OCI-LY1 (cell line): ENCODE measurements around the gene PVALEF.

Source experiments
- H2AFZ ChIP-seq: fragments of 200-600 bp; sonication (generic), shearing (Covaris generic); 2 replicates; pipeline ENCODE4 v1.6.0; 2014; ENCODE audit warnings: antibody characterized with exemption, mild to moderate bottlenecking, low read length
- H3F3A ChIP-seq: fragments of 200-600 bp; sonication (generic), shearing (Covaris generic); 2 replicates; pipeline ENCODE4 v1.6.0; 2014; ENCODE audit warnings: mild to moderate bottlenecking, antibody characterized with exemption, low read length, moderate library complexity; ENCODE audit not compliant: insufficient read depth
- H3K27ac ChIP-seq: fragments of 200-600 bp; sonication (generic); 2 replicates; pipeline ENCODE4 v1.5.1; 2014; ENCODE audit warnings: low read length, mixed run types, mild to moderate bottlenecking, low read depth; ENCODE audit not compliant: poor library complexity, severe bottlenecking
- H3K27me3 ChIP-seq: fragments of 200-600 bp; sonication (generic); 2 replicates; pipeline ENCODE4 v1.6.0; 2014; ENCODE audit warnings: antibody characterized with exemption, mild to moderate bottlenecking, low read length, moderate library complexity; ENCODE audit not compliant: insufficient read depth
- H3K36me3 ChIP-seq: fragments of 200-600 bp; sonication (generic); 2 replicates; pipeline ENCODE4 v1.6.1; 2014; ENCODE audit warnings: mild to moderate bottlenecking, antibody characterized with exemption, low read length, moderate library complexity, mixed read lengths; ENCODE audit not compliant: insufficient read depth
- H3K4me1 ChIP-seq: fragments of 200-600 bp; sonication (generic); 2 replicates; pipeline ENCODE4 v1.5.1; 2014; ENCODE audit warnings: mild to moderate bottlenecking, low read length, moderate library complexity; ENCODE audit not compliant: insufficient read depth, severe bottlenecking
- H3K4me2 ChIP-seq: fragments of 200-600 bp; sonication (generic), shearing (Covaris generic); 2 replicates; pipeline ENCODE4 v1.6.1; 2014; ENCODE audit warnings: low read length
- H3K4me3 ChIP-seq: fragments of 200-600 bp; sonication (generic); 2 replicates; pipeline ENCODE4 v1.5.1; 2014; ENCODE audit warnings: low read length, low read depth, mild to moderate bottlenecking, mixed read lengths; ENCODE audit not compliant: poor library complexity, severe bottlenecking
- H3K79me2 ChIP-seq: fragments of 200-600 bp; shearing (Covaris generic); 2 replicates; pipeline ENCODE4 v1.6.1; 2016; ENCODE audit warnings: mixed run types, low read length, mixed read lengths; ENCODE audit not compliant: insufficient read depth
- H3K9ac ChIP-seq: fragments of 200-600 bp; sonication (generic), shearing (Covaris generic); 2 replicates; pipeline ENCODE4 v1.6.1; 2014; ENCODE audit warnings: mild to moderate bottlenecking, low read length, mixed read lengths
- H3K9me2 ChIP-seq: fragments of 200-600 bp; sonication (generic), shearing (Covaris generic); 2 replicates; pipeline ENCODE4 v1.6.1; 2014; ENCODE audit warnings: low read depth, mild to moderate bottlenecking, low read length, mixed read lengths
- H3K9me3 ChIP-seq: fragments of 200-600 bp; shearing (Covaris generic); 2 replicates; pipeline ENCODE4 v1.6.1; 2014; ENCODE audit warnings: low read length, mixed read lengths
- H4K20me1 ChIP-seq: fragments of 200-600 bp; sonication (generic), shearing (Covaris generic); 2 replicates; pipeline ENCODE4 v1.6.0; 2016; ENCODE audit warnings: mild to moderate bottlenecking, low read length; ENCODE audit not compliant: insufficient read depth
- EZH2 ChIP-seq: fragments of 200-600 bp; sonication (generic), shearing (Covaris generic); IDR thresholded peaks from 2 replicates; pipeline ENCODE4 v1.8.0; 2017; ENCODE audit warnings: borderline replicate concordance, mixed run types, mild to moderate bottlenecking, antibody characterized with exemption, low read length, moderate library complexity, mixed read lengths
- TF ChIP-seq, protein P1 (sequence below): fragments of 200-600 bp; sonication (generic), shearing (Covaris generic); IDR thresholded peaks from 2 replicates; pipeline ENCODE4 v1.5.1; 2017; ENCODE audit warnings: mild to moderate bottlenecking, antibody characterized with exemption, low read length, moderate library complexity, mixed read lengths

Gene PVALEF

DNA sequence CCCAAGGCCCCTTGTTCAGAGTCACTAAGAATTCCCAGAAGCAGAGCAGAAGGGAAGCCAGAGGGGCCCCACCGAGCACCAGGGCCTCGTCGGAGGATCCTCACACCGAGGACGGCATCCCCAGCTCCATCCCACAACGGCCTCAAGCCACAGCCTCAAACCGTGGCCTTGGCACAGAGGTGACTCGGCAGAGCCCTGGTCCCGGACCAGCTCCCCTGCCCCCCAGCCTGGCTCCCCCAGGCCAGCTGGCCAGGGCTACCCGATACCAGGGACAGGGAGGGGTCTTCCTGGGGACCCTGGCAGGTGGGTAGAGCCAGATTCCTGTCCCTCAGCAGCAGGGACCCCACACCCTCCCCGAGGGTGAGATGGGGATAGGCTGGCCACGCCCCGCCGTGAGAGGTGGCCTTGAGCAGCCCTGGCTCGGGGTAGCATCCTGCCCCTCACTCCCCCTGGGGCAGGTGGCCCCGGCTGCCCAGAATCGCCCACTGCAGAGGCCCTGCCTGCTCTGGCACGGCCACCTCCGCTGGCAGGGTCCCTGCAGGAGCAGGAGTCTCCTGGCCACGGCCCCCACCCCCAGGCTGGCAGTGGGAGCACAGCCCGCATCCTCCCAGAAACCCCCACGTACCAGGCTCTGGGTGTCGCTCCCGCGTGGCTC lies 5.6 kb upstream of the PVALEF start:
- Histone ChIP-seq H3K4me2 (no peak overlapping the region), H3K9ac (no peak overlapping the region), H3K9me2 (no peaks in the 10 kb centered on the region), H4K20me1 (no peaks in the 10 kb centered on the region), H3K4me3 (no peak overlapping the region), H3F3A (no peaks in the 10 kb centered on the region), H3K79me2 (no peaks in the 10 kb centered on the region), H3K9me3 (no peaks in the 10 kb centered on the region), H3K27me3 (peaks cover 4% of the 10 kb centered on the region; the same call in 1 of the 2 replicates), H2AFZ (no peak overlapping the region), H3K4me1 (no peaks in the 10 kb centered on the region), H3K27ac (no peak overlapping the region), H3K36me3 (no peaks in the 10 kb centered on the region)
- TF ChIP-seq, protein P1, sequence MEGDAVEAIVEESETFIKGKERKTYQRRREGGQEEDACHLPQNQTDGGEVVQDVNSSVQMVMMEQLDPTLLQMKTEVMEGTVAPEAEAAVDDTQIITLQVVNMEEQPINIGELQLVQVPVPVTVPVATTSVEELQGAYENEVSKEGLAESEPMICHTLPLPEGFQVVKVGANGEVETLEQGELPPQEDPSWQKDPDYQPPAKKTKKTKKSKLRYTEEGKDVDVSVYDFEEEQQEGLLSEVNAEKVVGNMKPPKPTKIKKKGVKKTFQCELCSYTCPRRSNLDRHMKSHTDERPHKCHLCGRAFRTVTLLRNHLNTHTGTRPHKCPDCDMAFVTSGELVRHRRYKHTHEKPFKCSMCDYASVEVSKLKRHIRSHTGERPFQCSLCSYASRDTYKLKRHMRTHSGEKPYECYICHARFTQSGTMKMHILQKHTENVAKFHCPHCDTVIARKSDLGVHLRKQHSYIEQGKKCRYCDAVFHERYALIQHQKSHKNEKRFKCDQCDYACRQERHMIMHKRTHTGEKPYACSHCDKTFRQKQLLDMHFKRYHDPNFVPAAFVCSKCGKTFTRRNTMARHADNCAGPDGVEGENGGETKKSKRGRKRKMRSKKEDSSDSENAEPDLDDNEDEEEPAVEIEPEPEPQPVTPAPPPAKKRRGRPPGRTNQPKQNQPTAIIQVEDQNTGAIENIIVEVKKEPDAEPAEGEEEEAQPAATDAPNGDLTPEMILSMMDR = no peak
- TF ChIP-seq EZH2 = no peak

DNA sequence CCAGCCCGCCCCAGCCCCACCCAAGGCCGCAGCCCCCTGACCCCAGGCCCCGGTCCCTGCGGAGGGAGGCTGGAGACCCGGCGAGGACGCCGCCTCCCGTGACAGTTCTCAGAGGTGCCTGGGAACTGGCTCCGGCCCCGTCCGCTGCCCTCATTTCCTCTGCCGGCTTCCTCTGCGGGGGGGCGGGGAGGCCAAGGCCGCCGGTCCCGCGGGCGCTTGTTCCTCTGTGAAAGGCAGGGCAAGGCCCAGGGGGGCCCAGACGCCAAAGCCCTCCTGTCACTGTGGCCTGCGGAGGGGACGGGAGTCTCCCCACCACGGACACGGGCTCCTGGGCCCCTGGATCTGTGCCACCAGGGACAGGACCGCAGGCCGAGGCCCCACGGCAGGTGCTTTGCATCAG lies 5.0 kb upstream of the PVALEF start:
- H3K4me2 ChIP-seq = no peak overlapping the region

DNA sequence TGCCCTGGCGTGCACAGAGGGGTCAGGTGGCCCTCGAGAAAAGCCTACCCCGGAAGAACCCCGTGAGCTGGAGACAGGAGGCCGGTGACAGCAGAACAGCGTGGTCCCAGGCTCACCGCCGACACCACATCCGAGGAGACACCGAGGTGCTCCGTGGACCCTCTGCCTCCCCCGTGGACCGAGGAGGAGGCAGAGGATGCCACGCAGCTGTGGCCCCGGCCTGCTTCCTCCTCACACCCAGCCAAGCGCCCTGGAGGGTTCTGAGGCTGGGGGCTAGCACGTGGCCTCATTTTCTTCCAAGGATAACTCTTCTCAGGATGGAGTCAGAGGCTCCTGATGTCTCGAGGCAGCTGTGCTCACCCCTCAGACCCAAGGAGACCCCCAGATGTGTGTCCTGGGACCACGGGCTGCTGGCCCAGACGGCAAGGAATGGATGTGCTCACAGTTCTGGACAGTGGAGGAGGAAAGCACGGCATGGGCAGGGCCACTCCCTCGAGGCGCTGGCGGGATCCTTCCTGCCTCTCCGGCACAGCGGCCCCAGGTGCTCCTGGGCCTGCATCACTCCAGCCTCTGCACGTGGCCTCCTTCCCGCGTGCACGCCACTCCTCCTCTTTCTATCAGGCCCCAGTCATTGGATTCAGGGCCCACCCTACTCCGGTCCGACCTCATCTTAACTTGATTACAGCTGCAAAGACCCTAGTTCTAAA lies 4.4 kb upstream of the PVALEF start:
- Histone ChIP-seq H3K4me1 (no peaks in the 10 kb centered on the region), H3K79me2 (no peaks in the 10 kb centered on the region), H3K36me3 (no peaks in the 10 kb centered on the region), H3K9me3 (no peaks in the 10 kb centered on the region), H3K27me3 (peaks cover 4% of the 10 kb centered on the region; the same call in 1 of the 2 replicates), H3K27ac (no peak overlapping the region), H3K4me3 (no peak overlapping the region), H3F3A (no peaks in the 10 kb centered on the region), H3K9ac (no peak overlapping the region), H3K9me2 (no peaks in the 10 kb centered on the region), H2AFZ (no peak overlapping the region), H4K20me1 (no peaks in the 10 kb centered on the region), H3K4me2 (no peak overlapping the region)
- TF ChIP-seq EZH2 = no peak
- TF ChIP-seq, protein P1 = no peak

More for the DNA sequence above, 5.0 kb upstream of the PVALEF start:
- no peaks in the 10 kb centered on the region for H3K9me2 ChIP-seq
- no peak overlapping the region for H3K27ac ChIP-seq
- TF ChIP-seq, protein P1 = no peak
- no peak for TF ChIP-seq EZH2
- no peak overlapping the region for H3K9ac ChIP-seq
- no peaks in the 10 kb centered on the region for H4K20me1 ChIP-seq
- H3K4me1 ChIP-seq = no peaks in the 10 kb centered on the region
- no peak overlapping the region for H3K4me3 ChIP-seq
- peaks cover 4% of the 10 kb centered on the region; the same call in 1 of the 2 replicates for H3K27me3 ChIP-seq
- H2AFZ ChIP-seq = no peak overlapping the region
- H3K79me2 ChIP-seq = no peaks in the 10 kb centered on the region
- H3K36me3 ChIP-seq = no peaks in the 10 kb centered on the region
- H3K9me3 ChIP-seq = no peaks in the 10 kb centered on the region
- no peaks in the 10 kb centered on the region for H3F3A ChIP-seq
